SW480 (cell line): Measurements from ENCODE around the gene THADA.
"Not testable (repeated sequence)": the region's sequence is repeated elsewhere in the genome, so short reads cannot be mapped to it uniquely, and the experiment has no call there.

Source experiments
- DNase-seq: peaks from one replicate; pipeline ENCODE4 v3.0.0-alpha.2; 2016; ENCODE audit warnings: low spot score

THADA gene

GRCh38 chr2:43595603-43596412, at the start of gene THADA:
Gene THADA, minus strand, starts transcription at chr2:43596038. Its CDS starts 3,646 bp downstream, at chr2:43592392.
- peak; percentile 99 for DNase-seq

- no peak for DNase-seq
Observed at GRCh38 chr2:43643680-43644079, 47.8 kb upstream of the THADA start.

- no peak for DNase-seq
Observed at GRCh38 chr2:43642363-43642762, 46.5 kb upstream of the THADA start.

DNA sequence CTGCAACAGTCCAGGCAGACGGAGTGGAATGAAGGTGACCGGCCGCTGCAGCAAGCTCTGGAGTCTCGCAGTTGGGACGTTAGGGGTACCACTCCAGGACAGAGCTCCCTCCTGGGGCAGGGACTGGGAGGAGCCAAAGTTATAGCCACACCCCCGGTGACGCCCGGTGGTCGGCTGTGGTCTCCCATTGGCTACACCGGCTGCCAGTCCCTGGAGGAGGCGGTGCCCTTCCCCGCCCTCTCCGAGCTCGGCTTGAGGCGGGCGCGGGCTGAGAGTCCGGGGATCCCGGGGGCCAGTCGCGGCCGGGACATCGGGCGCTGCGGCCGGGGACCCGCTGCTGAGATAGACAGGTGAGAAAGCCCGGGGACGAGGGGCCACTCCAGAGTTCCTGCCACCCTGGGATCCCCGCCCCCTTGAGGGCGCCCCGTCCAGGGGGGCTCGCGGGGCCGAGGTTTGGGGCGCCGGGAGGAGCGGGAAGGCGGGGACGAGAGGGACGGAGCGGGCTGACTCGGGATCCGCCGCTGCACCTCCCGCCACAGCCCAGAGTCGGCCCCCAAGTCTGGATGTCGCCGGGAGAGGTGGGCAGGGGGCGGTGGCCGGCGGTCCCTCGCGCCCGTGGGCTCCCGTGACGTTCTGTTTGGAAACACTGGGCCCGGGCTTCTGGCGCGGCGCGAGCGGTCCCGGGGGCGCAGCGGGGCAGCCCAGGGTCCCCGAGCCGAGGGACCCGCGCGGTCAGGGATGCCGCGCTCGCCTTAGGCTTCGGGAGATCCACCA, 41.4 kb upstream of the THADA start, which contains the start of gene PLEKHH2:
PLEKHH2 (plus strand) TSS at position 231 of the 774 bp plus-strand sequence. CDS start 7,414 bp downstream, outside the sequence.
- peak; percentile 89 for DNase-seq

DNA sequence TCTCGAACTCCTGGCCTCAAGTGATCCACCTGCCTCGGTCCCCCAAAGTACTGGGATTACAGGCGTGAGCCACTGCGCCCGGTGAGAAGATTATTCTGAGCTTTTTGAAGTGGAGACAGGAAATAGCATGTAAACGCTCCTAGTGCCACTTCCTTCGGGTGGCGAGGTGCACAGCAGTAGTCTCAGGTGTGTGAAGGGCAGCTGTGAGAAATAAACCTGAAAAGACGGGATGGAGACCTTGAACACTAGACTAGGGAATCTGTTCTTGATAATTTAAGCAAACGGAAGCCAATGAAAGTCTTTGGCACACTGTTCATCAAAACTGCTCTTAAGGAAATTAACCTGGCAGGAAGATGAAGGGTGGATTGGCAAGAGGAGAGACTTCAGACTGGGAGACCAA, 40.8 kb upstream of the THADA start:
- DNase-seq, result no peak

- DNase-seq, result not testable (repeated sequence)
Observed at GRCh38 chr2:43636153-43636552, 40.3 kb upstream of the THADA start.

- DNase-seq, result peak; percentile 68
Observed at GRCh38 chr2:43634604-43635306, 38.9 kb upstream of the THADA start.

DNA sequence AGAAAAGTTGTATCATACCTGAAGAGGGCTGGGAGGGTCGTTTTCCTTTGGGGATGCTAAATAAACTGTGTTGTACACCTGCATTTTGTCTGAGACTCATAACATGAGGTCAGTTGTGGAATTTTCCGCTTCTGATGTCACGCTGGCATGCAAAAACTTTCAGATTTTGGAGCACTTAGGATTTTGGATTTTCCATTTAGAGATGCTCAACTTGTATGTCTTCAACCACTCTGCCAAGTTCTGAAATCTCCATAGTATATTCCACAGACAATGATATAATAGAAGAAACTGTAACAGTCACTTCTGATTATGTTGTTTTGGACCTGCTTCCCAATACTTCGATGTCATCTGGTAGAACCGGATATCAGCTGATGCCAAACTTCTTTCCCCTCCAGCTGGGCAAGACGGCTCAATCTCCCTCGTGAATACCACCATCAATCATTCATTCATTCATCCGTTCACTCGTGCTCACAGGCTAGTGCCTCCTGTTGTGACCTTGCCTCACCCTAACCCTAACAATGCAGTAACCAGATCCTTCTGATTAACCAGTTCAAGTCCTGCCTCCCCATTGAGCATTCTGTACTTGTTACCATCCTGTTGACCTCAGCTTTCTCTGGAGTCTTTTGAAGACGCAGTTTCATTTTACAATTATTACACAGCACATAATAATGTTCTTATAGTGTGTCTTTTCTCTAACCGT, 35.9 kb upstream of the THADA start:
- no peak for DNase-seq

DNA sequence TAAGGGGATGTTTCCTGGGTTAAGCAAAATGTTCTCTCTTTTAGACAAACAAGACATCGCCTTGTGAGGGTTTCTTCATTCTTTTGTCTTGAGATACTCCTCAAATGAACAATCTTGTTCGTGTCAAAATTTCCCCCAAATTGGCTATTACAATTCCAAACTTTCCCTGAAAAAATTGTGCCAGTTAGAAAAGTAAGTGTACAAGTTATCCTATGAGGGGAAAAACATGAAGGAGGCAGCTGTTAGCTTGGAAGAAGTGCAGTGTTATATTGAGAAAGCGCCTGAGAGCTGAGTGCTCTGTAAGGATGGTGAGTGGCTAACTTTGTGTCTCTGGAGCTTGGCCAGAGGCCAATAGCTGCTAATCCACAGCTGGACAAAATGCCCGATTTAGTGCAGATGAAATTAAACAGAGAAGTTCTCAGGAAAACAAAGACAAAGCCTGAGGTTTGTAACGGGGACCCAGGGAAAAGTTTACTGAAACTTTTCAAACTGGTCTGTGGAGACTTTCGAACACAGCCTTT, 27.2 kb upstream of the THADA start:
- DNase-seq, result no peak

- no peak for DNase-seq
Observed at GRCh38 chr2:43619511-43619910, 23.7 kb upstream of the THADA start.

DNA sequence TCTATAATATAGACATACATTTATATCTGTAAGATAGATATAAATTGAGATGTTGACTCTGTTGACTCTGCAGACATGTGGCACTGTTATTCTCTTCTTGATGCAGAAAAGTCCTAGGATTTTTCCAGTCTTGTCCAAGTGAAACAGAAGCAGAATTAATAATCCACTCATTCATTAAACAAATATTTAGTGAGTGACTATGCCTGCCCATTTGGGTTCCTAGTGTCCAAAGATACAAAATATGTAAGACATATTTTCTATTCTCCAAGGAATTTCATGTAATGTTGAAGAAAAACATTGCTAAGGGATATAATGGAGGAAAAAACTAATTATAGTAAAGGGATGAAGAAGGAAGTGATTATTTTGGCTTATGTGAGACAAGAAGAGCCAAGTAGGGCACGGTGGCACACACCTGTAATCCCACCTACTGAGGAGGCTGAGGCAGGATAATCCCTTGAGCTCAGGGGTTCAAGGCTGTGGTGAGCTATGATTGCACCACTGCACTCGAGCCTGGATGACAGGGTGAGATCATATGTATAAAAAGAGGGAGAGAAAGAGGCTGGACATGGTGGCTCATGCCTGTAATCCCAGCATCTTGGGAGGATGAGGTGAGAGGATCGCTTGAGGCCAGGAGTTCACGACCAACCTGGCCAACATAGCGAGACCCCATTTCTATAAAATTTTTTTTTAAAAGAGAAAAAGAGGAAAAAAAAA, 21.3 kb upstream of the THADA start:
- DNase-seq, result no peak

- no peak for DNase-seq
Observed at GRCh38 chr2:43612944-43613343, 17.1 kb upstream of the THADA start.

- DNase-seq, result peak; percentile 69
Observed at GRCh38 chr2:43611987-43612894, 16.4 kb upstream of the THADA start.

GRCh38 chr2:43610361-43610760, 14.5 kb upstream of the THADA start:
- no peak for DNase-seq

DNA sequence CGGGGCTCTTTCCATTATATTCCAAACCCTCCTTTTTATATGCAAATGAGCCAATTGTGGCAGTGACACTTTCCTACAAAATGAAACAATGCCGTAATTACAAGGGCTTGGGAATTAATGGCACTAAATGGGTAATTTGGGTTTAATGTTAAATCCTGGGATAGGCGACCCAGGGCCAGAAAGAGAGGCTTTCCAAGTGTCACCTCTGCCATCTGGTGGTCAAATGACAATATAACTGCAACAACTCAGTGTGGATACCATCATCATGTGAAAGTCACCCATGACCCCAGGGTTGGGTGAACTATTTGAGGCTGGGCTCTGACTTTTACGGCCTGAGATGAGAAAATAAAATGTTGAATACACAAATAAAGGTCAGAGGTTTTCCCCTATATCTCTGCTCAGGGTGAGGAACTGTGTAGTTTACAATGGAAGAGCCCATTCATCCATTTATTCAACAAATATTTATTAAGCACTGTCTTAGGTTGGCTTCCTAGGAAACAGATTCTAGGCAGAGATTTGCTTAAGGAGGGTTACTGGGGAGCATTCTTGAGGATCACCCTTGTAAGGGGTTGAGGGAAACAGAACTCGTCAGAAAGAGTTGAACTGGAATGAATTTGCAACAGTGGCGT, 13.6 kb upstream of the THADA start:
- peak; percentile 46 for DNase-seq

DNA sequence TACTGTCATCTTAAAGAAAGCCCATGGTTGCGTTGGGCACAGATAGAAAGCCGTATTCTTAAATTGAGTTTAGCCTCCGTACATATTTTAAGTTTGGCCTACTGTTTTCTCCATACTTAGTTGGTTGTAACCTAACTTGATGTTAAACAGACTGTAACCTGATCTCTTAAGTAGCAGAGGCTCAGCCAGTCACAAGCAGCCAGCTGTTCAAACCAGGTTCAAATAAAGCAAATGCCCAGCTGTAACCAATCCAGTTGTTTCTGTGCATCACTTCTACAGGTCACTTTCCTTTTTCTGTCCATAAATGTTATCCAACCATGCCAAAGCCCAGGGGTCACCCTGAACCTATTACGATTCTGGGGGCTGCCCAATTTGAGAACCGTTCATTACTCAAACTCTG, 10.0 kb upstream of the THADA start:
- no peak for DNase-seq

DNA sequence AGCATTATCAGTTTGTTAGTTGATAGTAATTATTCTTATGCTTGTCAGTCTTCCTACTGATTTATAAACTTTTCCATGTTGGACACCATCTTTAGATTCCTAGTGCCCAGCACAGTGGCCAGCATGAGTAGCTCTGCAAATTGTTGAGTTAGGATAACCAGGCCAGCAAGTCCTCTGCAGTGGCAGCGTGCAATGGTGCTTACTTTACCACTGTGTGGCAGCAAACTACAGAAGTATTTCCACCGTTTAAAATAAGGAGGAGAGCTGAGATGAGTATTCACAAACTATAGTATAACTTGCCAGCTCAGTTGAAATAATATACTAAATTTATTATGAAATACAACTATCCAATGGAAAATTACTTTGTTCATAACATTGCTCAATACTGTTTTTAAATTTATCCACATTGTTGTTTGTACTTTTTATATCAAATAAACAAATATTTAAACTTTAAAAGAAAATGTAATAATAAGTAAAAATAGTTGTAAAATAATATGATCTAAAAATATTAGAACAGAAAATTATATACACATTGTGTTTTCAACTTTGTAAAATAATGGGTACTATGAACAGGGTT, 9.3 kb upstream of the THADA start:
- DNase-seq, result peak; percentile 63

DNA sequence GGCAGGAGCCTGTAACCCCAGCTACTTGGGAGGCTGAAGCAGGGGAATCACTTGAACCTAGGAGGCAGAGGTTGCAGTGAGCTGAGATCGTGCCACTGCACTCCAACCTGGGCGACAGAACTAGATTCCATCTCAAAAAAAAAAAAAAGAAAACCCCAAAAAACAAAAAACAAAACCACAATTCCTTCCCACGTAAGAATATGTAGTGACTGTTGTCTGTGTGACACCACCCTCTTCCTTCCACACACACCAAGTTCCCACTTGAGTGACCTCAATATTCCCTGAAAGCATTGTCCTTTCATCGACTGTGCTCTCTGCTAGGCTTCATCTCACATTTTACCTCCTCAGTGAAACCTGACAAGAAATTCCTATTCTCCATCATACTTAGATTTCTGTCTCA, 8.8 kb upstream of the THADA start:
- DNase-seq, result no peak

DNA sequence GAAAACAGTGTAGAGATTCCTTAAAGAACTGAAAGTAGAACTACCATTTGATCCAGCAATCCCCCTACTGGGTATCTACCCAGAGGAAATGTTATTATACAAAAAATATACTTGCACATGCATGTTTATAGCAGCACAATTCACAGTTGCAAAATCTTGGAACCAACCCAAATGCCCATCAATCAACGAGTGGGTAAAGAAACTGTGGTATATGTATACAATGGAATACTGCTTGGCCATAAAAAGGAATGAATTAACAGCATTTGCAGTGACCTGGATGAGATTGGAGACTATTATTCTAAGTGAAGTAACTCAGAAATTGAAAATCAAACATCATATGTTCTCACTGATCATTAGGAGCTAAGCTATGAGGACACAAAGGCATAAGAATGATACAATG, 4.8 kb upstream of the THADA start:
- DNase-seq, result not testable (repeated sequence)
